ENCODE results near the gene DOK3.

GRCh38 chr5:177459357-177459756, 50.3 kb downstream of the DOK3 start:
- TF ChIP-seq CTCF (IDR thresholded peaks at IDR 0.05) (no peak), EZH2 (IDR thresholded peaks at IDR 0.05; ENCODE audit: borderline replicate concordance, insufficient read depth, low read depth, low read length, poor library complexity, severe bottlenecking) (no peak)
